Pulmonary artery endothelial cell (primary cell): ENCODE data around the gene LRRC49. TPM values are rescaled to one million over a fixed set of nuclear protein-coding genes. Genes with fewer than 3 reads are reported as not detected.
"Not testable (repeated sequence)": the region's sequence is repeated elsewhere in the genome, so short reads cannot be mapped to it uniquely, and the experiment has no call there.

ENCODE experiments used
- DNase-seq: peaks from one replicate; pipeline ENCODE4 v3.0.0-alpha.2; 2011; ENCODE audit warnings: low read depth, low spot score
- total RNA-seq: library from RNA; depleted of rRNA; stranded (reverse); fragments of >200 nt; gene quantifications from 2 replicates; pipeline ENCODE4 v1.2.3, GENCODE V29; 2014

Gene LRRC49
- total RNA-seq: 5.6 and 6.1 TPM in 2 replicates

- DNase-seq: peak; percentile 92
Measured at GRCh38 chr15:70892002-70892911, at the start of gene LRRC49, which contains the start of gene THAP10. TSS of gene LRRC49 (plus strand) at chr15:70892826. CDS start at chr15:70892895, 69 bp downstream. TSS of gene THAP10 (minus strand) at chr15:70892433. CDS start at chr15:70892272, 161 bp downstream.

- no peak for DNase-seq
Measured at GRCh38 chr15:70845602-70846360, 46.8 kb upstream of the LRRC49 start.

GRCh38 chr15:70851889-70852288 is 40.7 kb upstream of the LRRC49 start:
- no peak for DNase-seq

- no peak for DNase-seq
Measured at GRCh38 chr15:70852501-70853317, 39.9 kb upstream of the LRRC49 start.

GRCh38 chr15:70853318-70853972 is 39.2 kb upstream of the LRRC49 start:
- DNase-seq: no peak

GRCh38 chr15:70853973-70854665 is 38.5 kb upstream of the LRRC49 start, which contains the start of gene LARP6:
TSS of gene LARP6 (minus strand) at chr15:70854157. CDS start at chr15:70854088, 69 bp downstream.
- DNase-seq: no peak

- DNase-seq: no peak
Measured at GRCh38 chr15:70854666-70854976, 38.0 kb upstream of the LRRC49 start.

GRCh38 chr15:70855764-70856163 is 36.9 kb upstream of the LRRC49 start:
- DNase-seq: no peak

- no peak for DNase-seq
Measured at GRCh38 chr15:70856177-70856883, 36.3 kb upstream of the LRRC49 start.

- peak; percentile 97 for DNase-seq
Measured at GRCh38 chr15:70856884-70857561, 35.6 kb upstream of the LRRC49 start.

GRCh38 chr15:70857562-70858285 is 34.9 kb upstream of the LRRC49 start:
- no peak for DNase-seq

- DNase-seq: not testable (repeated sequence)
Measured at GRCh38 chr15:70858614-70859321, 33.9 kb upstream of the LRRC49 start.

- DNase-seq: no peak
Measured at GRCh38 chr15:70859322-70859908, 33.2 kb upstream of the LRRC49 start.

- no peak for DNase-seq
Measured at GRCh38 chr15:70859998-70860397, 32.6 kb upstream of the LRRC49 start.

- DNase-seq: no peak
Measured at GRCh38 chr15:70863450-70864218, 29.0 kb upstream of the LRRC49 start.

GRCh38 chr15:70866982-70867641 is 25.5 kb upstream of the LRRC49 start:
- DNase-seq: no peak
